OCI-LY3 (cell line): ENCODE data around the gene FAM13B.
A peak's percentile ranks its signal among the peaks of the same experiment; 100 is the strongest.

Source experiments
- H2AFZ ChIP-seq: fragments of 200-600, 300-600 bp; shearing (Covaris generic); 2 replicates; pipeline ENCODE4 v1.6.0; 2014; ENCODE audit warnings: antibody characterized with exemption, low read depth, low read length
- H3K27ac ChIP-seq: fragments of 200-600, 300-600 bp; sonication (generic); 2 replicates; pipeline ENCODE4 v1.5.1; 2014; ENCODE audit warnings: mild to moderate bottlenecking, low read length, moderate library complexity, mixed read lengths
- H3K27me3 ChIP-seq: fragments of 200-600, 300-600 bp; sonication (generic); 2 replicates; pipeline ENCODE4 v1.6.1; 2014; ENCODE audit warnings: low read depth, low read length, mixed read lengths
- H3K36me3 ChIP-seq: fragments of 200-600, 300-600 bp; sonication (generic); replicated peaks from 2 replicates; pipeline ENCODE3; 2014; ENCODE audit warnings: low read depth, low read length, mixed read lengths
- H3K4me1 ChIP-seq: fragments of 300-600, 200-600 bp; sonication (generic); 2 replicates; pipeline ENCODE4 v1.6.1; 2014; ENCODE audit warnings: low read length, mixed read lengths
- H3K4me2 ChIP-seq: fragments of 200-600, 300-600 bp; sonication (generic); 2 replicates; pipeline ENCODE4 v1.6.1; 2014; ENCODE audit warnings: low read length, mixed read lengths
- H3K4me3 ChIP-seq: fragments of 300-600, 200-600 bp; sonication (generic); 2 replicates; pipeline ENCODE4 v1.5.1; 2014; ENCODE audit warnings: antibody characterized with exemption, mild to moderate bottlenecking, low read length, moderate library complexity
- H3K79me2 ChIP-seq: fragments of 300-600, 200-600 bp; shearing (Covaris generic); 2 replicates; pipeline ENCODE4 v1.6.1; 2014; ENCODE audit warnings: mild to moderate bottlenecking, low read length, mixed read lengths
- H3K9ac ChIP-seq: fragments of 300-600, 200-600 bp; shearing (Covaris generic); 2 replicates; pipeline ENCODE4 v1.6.0; 2014; ENCODE audit warnings: mild to moderate bottlenecking, low read length, moderate library complexity
- H3K9me3 ChIP-seq: fragments of 200-600, 300-600 bp; shearing (Covaris generic); 2 replicates; pipeline ENCODE4 v1.6.1; 2014; ENCODE audit warnings: low read length, mixed read lengths; ENCODE audit not compliant: insufficient read depth
- H4K20me1 ChIP-seq: fragments of 200-600, 300-600 bp; sonication (generic); 2 replicates; pipeline ENCODE4 v1.6.1; 2016; ENCODE audit warnings: low read length, mixed read lengths; ENCODE audit not compliant: insufficient read depth
- EZH2phosphoT487 ChIP-seq: fragments of 200-600 bp; shearing (Covaris generic); IDR thresholded peaks from 2 replicates; pipeline ENCODE4 v1.6.1; 2018; ENCODE audit warnings: antibody characterized with exemption, mixed run types, low read depth
- TF ChIP-seq, protein P1 (sequence below): fragments of 200-600, 300-600 bp; sonication (generic); IDR thresholded peaks from 2 replicates; pipeline ENCODE4 v1.5.1; 2014; ENCODE audit warnings: antibody characterized with exemption, low read length, low read depth

The FAM13B gene

DNA sequence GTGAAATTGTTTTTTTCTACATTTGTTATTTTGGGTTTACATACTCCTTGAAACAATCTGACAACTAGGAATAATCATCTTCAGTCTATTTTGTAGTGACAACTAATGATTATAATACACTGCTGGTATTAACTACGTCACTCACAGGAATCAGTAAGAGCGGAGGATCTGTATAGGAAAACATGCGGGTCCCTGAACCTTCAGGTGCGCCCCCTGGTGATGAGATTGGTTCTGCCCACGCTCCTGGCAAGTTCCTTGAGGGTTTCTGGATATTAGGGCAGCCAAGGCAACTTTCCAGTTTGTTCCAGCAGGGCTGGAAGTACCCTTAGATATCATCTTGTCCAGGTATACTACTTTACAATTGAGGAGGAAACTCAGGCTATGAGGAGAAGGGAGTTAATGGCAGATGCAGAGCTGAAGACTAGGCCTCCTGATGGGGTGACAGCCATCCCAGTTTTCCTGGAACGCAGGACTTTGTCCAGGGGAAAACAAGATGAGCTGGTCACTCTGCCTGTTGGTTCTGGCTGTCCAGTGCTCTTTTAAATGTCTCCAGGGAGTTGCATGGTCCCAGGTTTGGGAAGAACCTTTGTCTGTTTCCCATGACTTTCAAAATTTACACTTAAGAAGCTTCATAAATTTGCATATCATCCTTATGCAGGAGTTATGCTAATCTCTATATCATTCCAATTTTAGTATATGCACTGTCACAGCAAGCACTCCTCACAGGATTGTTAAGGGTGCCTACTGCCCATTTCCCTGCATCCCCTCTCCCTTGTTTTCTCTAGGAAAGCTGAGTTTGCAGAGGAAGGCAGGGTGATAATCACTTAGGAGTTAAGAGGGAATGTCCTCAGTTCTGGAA lies 36.1 kb upstream of the FAM13B start:
- Histone ChIP-seq H3K27ac (no peak overlapping the region), H3K36me3 (no peaks in the 10 kb centered on the region), H3K9me3 (no peaks in the 10 kb centered on the region), H3K4me3 (no peak overlapping the region), H3K9ac (no peak overlapping the region), H2AFZ (no peak overlapping the region), H3K79me2 (no peaks in the 10 kb centered on the region), H4K20me1 (no peaks in the 10 kb centered on the region), H3K4me2 (peak overlapping the region; percentile 45; the same call in 1 of the 2 replicates), H3K4me1 (peaks cover 14% of the 10 kb centered on the region), H3K27me3 (no peaks in the 10 kb centered on the region)
- no peak for TF ChIP-seq EZH2phosphoT487
- TF ChIP-seq, protein P1, sequence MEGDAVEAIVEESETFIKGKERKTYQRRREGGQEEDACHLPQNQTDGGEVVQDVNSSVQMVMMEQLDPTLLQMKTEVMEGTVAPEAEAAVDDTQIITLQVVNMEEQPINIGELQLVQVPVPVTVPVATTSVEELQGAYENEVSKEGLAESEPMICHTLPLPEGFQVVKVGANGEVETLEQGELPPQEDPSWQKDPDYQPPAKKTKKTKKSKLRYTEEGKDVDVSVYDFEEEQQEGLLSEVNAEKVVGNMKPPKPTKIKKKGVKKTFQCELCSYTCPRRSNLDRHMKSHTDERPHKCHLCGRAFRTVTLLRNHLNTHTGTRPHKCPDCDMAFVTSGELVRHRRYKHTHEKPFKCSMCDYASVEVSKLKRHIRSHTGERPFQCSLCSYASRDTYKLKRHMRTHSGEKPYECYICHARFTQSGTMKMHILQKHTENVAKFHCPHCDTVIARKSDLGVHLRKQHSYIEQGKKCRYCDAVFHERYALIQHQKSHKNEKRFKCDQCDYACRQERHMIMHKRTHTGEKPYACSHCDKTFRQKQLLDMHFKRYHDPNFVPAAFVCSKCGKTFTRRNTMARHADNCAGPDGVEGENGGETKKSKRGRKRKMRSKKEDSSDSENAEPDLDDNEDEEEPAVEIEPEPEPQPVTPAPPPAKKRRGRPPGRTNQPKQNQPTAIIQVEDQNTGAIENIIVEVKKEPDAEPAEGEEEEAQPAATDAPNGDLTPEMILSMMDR: peak; percentile 85

DNA sequence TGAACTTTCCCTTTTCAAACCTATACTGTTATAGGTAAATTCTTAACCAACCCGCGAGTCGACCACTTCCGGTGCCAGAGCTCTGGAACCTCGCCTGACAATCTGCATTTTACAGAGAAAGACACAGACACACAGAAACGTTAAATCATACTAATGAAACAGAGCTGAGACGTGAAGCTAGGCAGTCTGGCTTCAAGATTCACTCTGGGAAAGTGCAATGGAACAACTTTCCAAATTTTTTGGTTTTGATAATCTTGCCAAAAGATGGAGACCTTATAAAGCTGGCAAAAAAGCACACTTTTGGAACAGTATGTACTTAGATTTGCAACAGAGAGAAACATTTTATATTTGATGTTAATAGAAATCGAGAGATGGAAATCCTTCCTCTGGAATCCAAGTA lies 35.1 kb upstream of the FAM13B start:
- no peak overlapping the region for H3K9ac ChIP-seq
- H3K9me3 ChIP-seq: no peaks in the 10 kb centered on the region
- TF ChIP-seq EZH2phosphoT487: no peak
- TF ChIP-seq, protein P1: no peak
- no peak overlapping the region for H3K4me3 ChIP-seq
- H3K4me1 ChIP-seq: peaks cover 14% of the 10 kb centered on the region
- no peaks in the 10 kb centered on the region for H3K36me3 ChIP-seq
- H2AFZ ChIP-seq: no peak overlapping the region
- H3K79me2 ChIP-seq: no peaks in the 10 kb centered on the region
- no peaks in the 10 kb centered on the region for H3K27me3 ChIP-seq
- no peak overlapping the region for H3K4me2 ChIP-seq
- no peak overlapping the region for H3K27ac ChIP-seq
- no peaks in the 10 kb centered on the region for H4K20me1 ChIP-seq

DNA sequence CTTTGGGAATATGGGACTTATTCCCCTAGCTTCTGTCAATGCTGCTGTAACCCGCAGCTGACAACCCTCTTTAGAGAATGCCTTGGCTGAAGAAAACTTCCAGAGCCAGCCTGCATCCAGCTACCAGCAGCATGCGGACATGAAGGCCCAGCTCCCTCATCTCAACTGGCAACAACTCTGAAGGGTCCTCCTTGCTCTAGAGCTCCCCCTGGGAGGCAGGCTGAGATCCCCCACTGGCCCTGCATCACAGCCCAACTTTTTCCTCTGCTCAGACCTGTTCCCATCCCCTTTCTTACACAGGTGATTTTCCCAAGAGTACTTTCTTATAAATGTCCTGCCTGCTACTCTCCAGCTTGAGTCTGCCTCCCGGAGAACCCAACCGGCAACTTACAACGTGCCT lies 32.2 kb upstream of the FAM13B start:
- Histone ChIP-seq H4K20me1 (no peaks in the 10 kb centered on the region), H2AFZ (no peak overlapping the region), H3K4me3 (no peak overlapping the region), H3K79me2 (no peaks in the 10 kb centered on the region), H3K9me3 (no peaks in the 10 kb centered on the region), H3K4me2 (no peak overlapping the region), H3K4me1 (peaks cover 11% of the 10 kb centered on the region), H3K27me3 (no peaks in the 10 kb centered on the region), H3K9ac (no peak overlapping the region), H3K27ac (no peak overlapping the region), H3K36me3 (no peaks in the 10 kb centered on the region)
- no peak for TF ChIP-seq EZH2phosphoT487
- TF ChIP-seq, protein P1: peak; percentile 62

DNA sequence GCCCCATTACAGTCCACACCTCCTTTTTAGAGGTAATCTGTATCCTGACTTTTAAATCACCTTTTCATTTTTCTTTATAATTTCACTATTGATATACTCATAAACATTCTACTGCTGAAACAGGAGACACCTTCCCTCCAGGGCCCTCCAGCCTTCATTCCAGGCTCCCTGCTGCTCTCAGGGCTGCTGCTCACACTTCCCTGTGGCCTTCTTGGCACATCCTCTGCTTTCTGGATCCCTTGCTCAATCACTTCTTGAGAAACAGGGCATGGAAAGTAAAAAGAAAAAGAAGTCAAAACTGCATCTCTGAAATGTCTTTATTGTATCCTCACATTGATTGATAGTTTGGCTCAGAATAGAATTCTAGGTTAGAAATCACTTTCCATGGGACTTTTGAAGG lies 31.6 kb upstream of the FAM13B start:
- Histone ChIP-seq H3K4me3 (no peak overlapping the region), H3K9ac (no peak overlapping the region), H3K79me2 (no peaks in the 10 kb centered on the region), H3K4me1 (peaks cover 11% of the 10 kb centered on the region), H3K4me2 (no peak overlapping the region), H3K9me3 (no peaks in the 10 kb centered on the region), H4K20me1 (no peaks in the 10 kb centered on the region), H2AFZ (no peak overlapping the region), H3K36me3 (no peaks in the 10 kb centered on the region), H3K27ac (no peak overlapping the region), H3K27me3 (no peaks in the 10 kb centered on the region)
- TF ChIP-seq, protein P1: no peak
- TF ChIP-seq EZH2phosphoT487: no peak
